ENCODE results near the gene PROM1.

DNA sequence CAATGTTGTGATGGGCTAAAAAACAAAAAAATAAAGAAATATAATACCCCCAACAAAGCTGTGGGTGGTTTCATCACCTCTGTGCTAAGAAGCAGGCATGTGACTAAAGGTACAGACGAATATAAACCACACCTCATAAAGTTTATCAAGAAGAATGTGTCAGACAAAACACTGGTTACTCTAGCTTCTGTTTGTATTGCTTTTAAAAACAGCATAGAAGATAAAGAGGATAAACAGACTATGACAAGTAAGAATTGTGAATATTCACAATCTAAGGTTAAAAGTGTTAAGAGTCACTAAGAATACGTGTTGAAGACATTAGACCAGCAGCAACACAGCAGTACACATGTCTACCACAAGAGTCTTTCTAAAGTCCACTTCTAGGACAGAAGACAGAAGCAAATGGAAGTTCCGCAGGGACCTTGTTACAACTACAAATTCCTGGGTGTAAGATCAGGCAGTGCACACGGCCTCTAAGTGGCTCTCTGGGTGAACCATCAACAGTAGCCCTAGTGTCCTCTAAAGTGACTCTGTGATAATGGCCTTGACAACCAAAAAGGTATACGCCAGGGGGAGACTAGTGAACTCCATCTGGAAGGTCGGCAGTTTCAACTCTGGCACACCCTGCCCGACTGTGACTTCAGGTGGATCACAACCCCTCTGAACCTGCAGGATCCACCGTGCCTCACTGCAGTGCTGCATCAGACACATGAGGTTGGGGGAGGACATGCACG is 112.6 kb downstream of the PROM1 start:
- TF ChIP-seq, protein P1, sequence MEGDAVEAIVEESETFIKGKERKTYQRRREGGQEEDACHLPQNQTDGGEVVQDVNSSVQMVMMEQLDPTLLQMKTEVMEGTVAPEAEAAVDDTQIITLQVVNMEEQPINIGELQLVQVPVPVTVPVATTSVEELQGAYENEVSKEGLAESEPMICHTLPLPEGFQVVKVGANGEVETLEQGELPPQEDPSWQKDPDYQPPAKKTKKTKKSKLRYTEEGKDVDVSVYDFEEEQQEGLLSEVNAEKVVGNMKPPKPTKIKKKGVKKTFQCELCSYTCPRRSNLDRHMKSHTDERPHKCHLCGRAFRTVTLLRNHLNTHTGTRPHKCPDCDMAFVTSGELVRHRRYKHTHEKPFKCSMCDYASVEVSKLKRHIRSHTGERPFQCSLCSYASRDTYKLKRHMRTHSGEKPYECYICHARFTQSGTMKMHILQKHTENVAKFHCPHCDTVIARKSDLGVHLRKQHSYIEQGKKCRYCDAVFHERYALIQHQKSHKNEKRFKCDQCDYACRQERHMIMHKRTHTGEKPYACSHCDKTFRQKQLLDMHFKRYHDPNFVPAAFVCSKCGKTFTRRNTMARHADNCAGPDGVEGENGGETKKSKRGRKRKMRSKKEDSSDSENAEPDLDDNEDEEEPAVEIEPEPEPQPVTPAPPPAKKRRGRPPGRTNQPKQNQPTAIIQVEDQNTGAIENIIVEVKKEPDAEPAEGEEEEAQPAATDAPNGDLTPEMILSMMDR (IDR thresholded peaks at IDR 0.05 in 2 of 3, conservative IDR thresholded peaks at IDR 0.05 in 1 of 3; ENCODE audit: borderline replicate concordance in 1 of 3, insufficient read depth in 1 of 3, low read depth in 2 of 3, low read length in 2 of 3), result no peak
- TF ChIP-seq JUND (IDR thresholded peaks at IDR 0.05) (no peak), ZFX (IDR thresholded peaks at IDR 0.05) (no peak), POLR2AphosphoS5 (IDR thresholded peaks at IDR 0.05; ENCODE audit: low read depth, low read length) (no peak), POLR2A (IDR thresholded peaks at IDR 0.05; ENCODE audit: borderline replicate concordance, extremely low read depth, insufficient read depth, insufficient read length) (no peak), SIN3A (IDR thresholded peaks at IDR 0.05; ENCODE audit: low read depth) (no peak), EZH2phosphoT487 (IDR thresholded peaks at IDR 0.05; ENCODE audit: borderline replicate concordance) (no peak), CBX3 (IDR thresholded peaks at IDR 0.05; ENCODE audit: low read depth) (no peak), EZH2 (IDR thresholded peaks at IDR 0.05) (no peak)
- TF ChIP-seq, protein P2, sequence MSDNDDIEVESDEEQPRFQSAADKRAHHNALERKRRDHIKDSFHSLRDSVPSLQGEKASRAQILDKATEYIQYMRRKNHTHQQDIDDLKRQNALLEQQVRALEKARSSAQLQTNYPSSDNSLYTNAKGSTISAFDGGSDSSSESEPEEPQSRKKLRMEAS (IDR thresholded peaks at IDR 0.05), result no peak
- TF ChIP-seq, protein P3, sequence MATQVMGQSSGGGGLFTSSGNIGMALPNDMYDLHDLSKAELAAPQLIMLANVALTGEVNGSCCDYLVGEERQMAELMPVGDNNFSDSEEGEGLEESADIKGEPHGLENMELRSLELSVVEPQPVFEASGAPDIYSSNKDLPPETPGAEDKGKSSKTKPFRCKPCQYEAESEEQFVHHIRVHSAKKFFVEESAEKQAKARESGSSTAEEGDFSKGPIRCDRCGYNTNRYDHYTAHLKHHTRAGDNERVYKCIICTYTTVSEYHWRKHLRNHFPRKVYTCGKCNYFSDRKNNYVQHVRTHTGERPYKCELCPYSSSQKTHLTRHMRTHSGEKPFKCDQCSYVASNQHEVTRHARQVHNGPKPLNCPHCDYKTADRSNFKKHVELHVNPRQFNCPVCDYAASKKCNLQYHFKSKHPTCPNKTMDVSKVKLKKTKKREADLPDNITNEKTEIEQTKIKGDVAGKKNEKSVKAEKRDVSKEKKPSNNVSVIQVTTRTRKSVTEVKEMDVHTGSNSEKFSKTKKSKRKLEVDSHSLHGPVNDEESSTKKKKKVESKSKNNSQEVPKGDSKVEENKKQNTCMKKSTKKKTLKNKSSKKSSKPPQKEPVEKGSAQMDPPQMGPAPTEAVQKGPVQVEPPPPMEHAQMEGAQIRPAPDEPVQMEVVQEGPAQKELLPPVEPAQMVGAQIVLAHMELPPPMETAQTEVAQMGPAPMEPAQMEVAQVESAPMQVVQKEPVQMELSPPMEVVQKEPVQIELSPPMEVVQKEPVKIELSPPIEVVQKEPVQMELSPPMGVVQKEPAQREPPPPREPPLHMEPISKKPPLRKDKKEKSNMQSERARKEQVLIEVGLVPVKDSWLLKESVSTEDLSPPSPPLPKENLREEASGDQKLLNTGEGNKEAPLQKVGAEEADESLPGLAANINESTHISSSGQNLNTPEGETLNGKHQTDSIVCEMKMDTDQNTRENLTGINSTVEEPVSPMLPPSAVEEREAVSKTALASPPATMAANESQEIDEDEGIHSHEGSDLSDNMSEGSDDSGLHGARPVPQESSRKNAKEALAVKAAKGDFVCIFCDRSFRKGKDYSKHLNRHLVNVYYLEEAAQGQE (IDR thresholded peaks at IDR 0.05; ENCODE audit: low read depth), result no peak
- TF ChIP-seq, protein P4, sequence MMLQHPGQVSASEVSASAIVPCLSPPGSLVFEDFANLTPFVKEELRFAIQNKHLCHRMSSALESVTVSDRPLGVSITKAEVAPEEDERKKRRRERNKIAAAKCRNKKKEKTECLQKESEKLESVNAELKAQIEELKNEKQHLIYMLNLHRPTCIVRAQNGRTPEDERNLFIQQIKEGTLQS (IDR thresholded peaks at IDR 0.05), result no peak

All from HCT116 (cell line).